ENCODE results near the gene C11orf91.

DNA sequence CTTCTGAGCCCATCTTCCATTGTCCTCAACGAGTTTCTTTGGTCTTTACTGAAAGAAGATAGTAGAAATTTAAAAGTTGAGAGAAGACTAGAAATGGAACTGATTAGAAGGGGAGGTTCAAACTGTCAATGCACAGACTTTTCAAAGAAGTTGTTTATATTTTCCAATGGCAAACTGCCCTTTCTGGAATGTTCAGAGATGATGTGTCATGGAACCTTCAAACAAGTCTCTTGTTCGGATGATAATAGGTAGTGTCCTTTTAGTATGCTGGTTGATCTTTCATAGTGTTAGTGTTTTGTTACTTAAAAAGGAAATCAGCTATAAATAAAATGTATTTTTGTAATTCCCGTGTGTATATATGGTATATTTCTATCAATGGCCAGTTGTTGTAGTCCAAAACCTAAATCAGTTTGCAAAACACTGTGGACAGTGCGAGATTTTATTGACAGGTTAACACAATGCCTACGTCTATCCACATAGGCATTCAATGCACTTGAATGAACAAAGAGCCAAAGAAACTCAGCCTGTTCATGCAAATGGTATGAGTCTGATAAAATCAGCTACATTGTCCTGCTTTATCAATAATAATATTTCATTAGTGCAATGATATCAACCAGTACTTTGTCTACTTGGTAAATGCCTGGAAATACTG, 30.9 kb downstream of the C11orf91 start:
- TF ChIP-seq, protein P1, sequence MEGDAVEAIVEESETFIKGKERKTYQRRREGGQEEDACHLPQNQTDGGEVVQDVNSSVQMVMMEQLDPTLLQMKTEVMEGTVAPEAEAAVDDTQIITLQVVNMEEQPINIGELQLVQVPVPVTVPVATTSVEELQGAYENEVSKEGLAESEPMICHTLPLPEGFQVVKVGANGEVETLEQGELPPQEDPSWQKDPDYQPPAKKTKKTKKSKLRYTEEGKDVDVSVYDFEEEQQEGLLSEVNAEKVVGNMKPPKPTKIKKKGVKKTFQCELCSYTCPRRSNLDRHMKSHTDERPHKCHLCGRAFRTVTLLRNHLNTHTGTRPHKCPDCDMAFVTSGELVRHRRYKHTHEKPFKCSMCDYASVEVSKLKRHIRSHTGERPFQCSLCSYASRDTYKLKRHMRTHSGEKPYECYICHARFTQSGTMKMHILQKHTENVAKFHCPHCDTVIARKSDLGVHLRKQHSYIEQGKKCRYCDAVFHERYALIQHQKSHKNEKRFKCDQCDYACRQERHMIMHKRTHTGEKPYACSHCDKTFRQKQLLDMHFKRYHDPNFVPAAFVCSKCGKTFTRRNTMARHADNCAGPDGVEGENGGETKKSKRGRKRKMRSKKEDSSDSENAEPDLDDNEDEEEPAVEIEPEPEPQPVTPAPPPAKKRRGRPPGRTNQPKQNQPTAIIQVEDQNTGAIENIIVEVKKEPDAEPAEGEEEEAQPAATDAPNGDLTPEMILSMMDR (IDR thresholded peaks at IDR 0.05; ENCODE audit: insufficient read depth, low read length, poor library complexity, severe bottlenecking): no peak
- no peak for TF ChIP-seq EZH2phosphoT487 (conservative IDR thresholded peaks at IDR 0.05; ENCODE audit: low read length)

All from SU-DHL-6 (cell line).